Epithelial cell of proximal tubule (primary cell): Measurements from ENCODE around the gene MRC1. TPM values are rescaled to one million over a fixed set of nuclear protein-coding genes. Genes with fewer than 3 reads are reported as not detected.

Experiments
- DNase-seq: peaks from one replicate; pipeline ENCODE4 v3.0.0-alpha.2; 2011; ENCODE audit warnings: low read depth
- H3K4me3 ChIP-seq: 2 replicates; pipeline ENCODE4 v1.5.1; 2011; ENCODE audit warnings: low read depth, mild to moderate bottlenecking, low read length
- CTCF ChIP-seq: conservative IDR thresholded peaks from 2 replicates; pipeline ENCODE4 v1.5.1; 2012; ENCODE audit warnings: low read depth, mild to moderate bottlenecking, low read length
- total RNA-seq: library from RNA; depleted of rRNA; stranded (reverse); fragments of >200 nt; gene quantifications from 2 replicates; pipeline ENCODE4 v1.2.3, GENCODE V29; 2015

MRC1 gene
- total RNA-seq, 1 donor from 2014 or later: not detected

GRCh38 chr10:17907641-17908040, 98.5 kb downstream of the MRC1 start:
- H3K4me3 ChIP-seq: no peak overlapping the region
- DNase-seq: no peak
- TF ChIP-seq CTCF: no peak

DNA sequence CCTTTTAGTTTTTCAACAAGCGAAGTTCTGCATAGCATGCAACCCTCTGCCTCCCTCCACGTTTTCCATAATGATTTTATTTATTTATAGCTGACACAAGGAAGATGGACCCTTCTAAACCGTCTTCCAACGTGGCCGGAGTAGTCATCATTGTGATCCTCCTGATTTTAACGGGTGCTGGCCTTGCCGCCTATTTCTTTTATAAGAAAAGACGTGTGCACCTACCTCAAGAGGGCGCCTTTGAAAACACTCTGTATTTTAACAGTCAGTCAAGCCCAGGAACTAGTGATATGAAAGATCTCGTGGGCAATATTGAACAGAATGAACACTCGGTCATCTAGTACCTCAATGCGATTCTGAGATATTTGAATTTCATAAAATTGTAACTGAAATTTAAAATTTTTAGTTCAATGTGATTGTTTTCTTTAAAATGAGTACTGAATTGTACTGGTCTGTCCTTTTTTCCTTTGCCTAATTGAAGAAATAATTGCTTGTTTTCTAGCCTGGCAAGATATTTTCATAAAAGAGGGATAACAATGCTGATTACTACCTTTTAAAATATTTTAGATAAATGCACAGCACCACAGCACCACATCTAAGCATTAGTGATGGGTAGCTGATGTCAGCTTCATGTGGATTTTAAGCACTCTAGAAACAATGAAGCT, 101.1 kb downstream of the MRC1 start:
- H3K4me3 ChIP-seq: no peak overlapping the region
- peak; percentile 79 for TF ChIP-seq CTCF
- DNase-seq: peak; percentile 7

- no peak for TF ChIP-seq CTCF
- DNase-seq: no peak
Observed at GRCh38 chr10:17912754-17913153, 103.6 kb downstream of the MRC1 start.

GRCh38 chr10:17913604-17914003, 104.5 kb downstream of the MRC1 start:
- no peak for DNase-seq
- no peak for TF ChIP-seq CTCF
- no peak overlapping the region for H3K4me3 ChIP-seq

More at GRCh38 chr10:17912754-17913153, 103.6 kb downstream of the MRC1 start:
- H3K4me3 ChIP-seq: no peak overlapping the region

- TF ChIP-seq CTCF: no peak
- DNase-seq: no peak
- no peak overlapping the region for H3K4me3 ChIP-seq
Observed at GRCh38 chr10:17914169-17915045, 105.3 kb downstream of the MRC1 start.

- no peak for TF ChIP-seq CTCF
- H3K4me3 ChIP-seq: no peak overlapping the region
- DNase-seq: no peak
Observed at GRCh38 chr10:17915181-17915580, 106.0 kb downstream of the MRC1 start.
